Loucy (cell line): ENCODE results near the gene NMU.

Source experiments
- EZH2phosphoT487 ChIP-seq: fragments of 200-600 bp; IDR thresholded peaks from 2 replicates; pipeline ENCODE4 v1.6.1; 2018; ENCODE audit warnings: antibody characterized with exemption, mild to moderate bottlenecking, moderate library complexity, borderline replicate concordance
- TF ChIP-seq, protein P1 (sequence below): fragments of 200-600 bp; sonication (generic); conservative IDR thresholded peaks from 2 replicates; pipeline ENCODE4 v1.5.1; 2014; ENCODE audit warnings: mild to moderate bottlenecking, antibody characterized with exemption, low read length

DNA sequence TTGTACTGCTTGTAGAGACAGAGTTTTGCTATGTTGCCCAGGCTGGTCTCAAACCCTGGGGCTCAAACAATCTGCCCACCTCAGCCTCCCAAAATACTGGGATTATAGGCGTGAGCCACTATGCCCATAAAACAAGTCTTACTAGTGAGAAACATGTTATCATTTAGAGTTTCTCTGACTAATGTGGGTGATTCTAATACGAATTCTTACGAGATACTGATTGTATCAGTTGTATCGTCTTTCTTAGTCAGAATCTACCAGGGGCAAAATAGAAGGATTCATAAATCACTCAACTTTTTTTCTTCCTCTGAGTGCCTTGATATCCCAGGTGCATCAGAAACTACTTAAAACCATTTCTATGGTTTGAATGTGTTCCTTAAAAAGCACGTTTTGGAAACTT lies 14.4 kb upstream of the NMU start:
- TF ChIP-seq, protein P1, sequence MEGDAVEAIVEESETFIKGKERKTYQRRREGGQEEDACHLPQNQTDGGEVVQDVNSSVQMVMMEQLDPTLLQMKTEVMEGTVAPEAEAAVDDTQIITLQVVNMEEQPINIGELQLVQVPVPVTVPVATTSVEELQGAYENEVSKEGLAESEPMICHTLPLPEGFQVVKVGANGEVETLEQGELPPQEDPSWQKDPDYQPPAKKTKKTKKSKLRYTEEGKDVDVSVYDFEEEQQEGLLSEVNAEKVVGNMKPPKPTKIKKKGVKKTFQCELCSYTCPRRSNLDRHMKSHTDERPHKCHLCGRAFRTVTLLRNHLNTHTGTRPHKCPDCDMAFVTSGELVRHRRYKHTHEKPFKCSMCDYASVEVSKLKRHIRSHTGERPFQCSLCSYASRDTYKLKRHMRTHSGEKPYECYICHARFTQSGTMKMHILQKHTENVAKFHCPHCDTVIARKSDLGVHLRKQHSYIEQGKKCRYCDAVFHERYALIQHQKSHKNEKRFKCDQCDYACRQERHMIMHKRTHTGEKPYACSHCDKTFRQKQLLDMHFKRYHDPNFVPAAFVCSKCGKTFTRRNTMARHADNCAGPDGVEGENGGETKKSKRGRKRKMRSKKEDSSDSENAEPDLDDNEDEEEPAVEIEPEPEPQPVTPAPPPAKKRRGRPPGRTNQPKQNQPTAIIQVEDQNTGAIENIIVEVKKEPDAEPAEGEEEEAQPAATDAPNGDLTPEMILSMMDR = no peak
- no peak for TF ChIP-seq EZH2phosphoT487
